H9 (cell line): ENCODE data around the gene SOS1. TPM values are rescaled to one million over a fixed set of nuclear protein-coding genes. Genes with fewer than 3 reads are reported as not detected.
A peak's percentile ranks its signal among the peaks of the same experiment; 100 is the strongest.

ENCODE experiments used
- DNase-seq: peaks from one replicate; pipeline ENCODE4 v3.0.0-alpha.2; 2017
- H2AFZ ChIP-seq: one replicate; pipeline ENCODE4 v1.6.1; 2013; ENCODE audit warnings: mild to moderate bottlenecking, low read length, control low read depth, moderate library complexity
- H2AK5ac ChIP-seq: 2 replicates; pipeline ENCODE4 v1.6.1; 2013; ENCODE audit warnings: low read length, control low read depth, mixed read lengths; ENCODE audit not compliant: insufficient read length
- H2BK120ac ChIP-seq: one replicate; pipeline ENCODE4 v1.6.1; 2013; ENCODE audit warnings: low read depth, mild to moderate bottlenecking, low read length, control low read depth, inconsistent platforms; ENCODE audit not compliant: poor library complexity, severe bottlenecking
- H2BK12ac ChIP-seq: 2 replicates; pipeline ENCODE4 v1.6.1; 2013; ENCODE audit warnings: low read length, control low read depth, mixed read lengths, low read depth; ENCODE audit not compliant: insufficient read length
- H2BK15ac ChIP-seq: 2 replicates; pipeline ENCODE4 v1.6.1; 2013; ENCODE audit warnings: low read depth, low read length, control low read depth
- H2BK20ac ChIP-seq: one replicate; pipeline ENCODE4 v1.6.1; 2013; ENCODE audit warnings: low read depth, mild to moderate bottlenecking, low read length, control low read depth, inconsistent platforms; ENCODE audit not compliant: poor library complexity, severe bottlenecking
- H2BK5ac ChIP-seq: 2 replicates; pipeline ENCODE4 v1.6.1; 2013; ENCODE audit warnings: low read length, control low read depth, mixed read lengths; ENCODE audit not compliant: insufficient read length
- H3K14ac ChIP-seq: 2 replicates; pipeline ENCODE4 v1.6.1; 2013; ENCODE audit warnings: low read length, control low read depth; ENCODE audit not compliant: insufficient read depth
- H3K18ac ChIP-seq: 2 replicates; pipeline ENCODE4 v1.6.1; 2013; ENCODE audit warnings: low read depth, mild to moderate bottlenecking, mixed read lengths, low read length, control low read depth; ENCODE audit not compliant: insufficient read length
- H3K23ac ChIP-seq: 2 replicates; pipeline ENCODE4 v1.6.1; 2013; ENCODE audit warnings: low read length, control low read depth, mixed read lengths, low read depth; ENCODE audit not compliant: insufficient read length
- H3K23me2 ChIP-seq: 2 replicates; pipeline ENCODE4 v1.6.1; 2013; ENCODE audit warnings: low read depth, mild to moderate bottlenecking, mixed read lengths, low read length, control low read depth; ENCODE audit not compliant: insufficient read length, poor library complexity, severe bottlenecking
- H3K27ac ChIP-seq: 2 replicates; pipeline ENCODE4 v1.5.1; 2013; ENCODE audit warnings: low read length, control low read depth, mixed read lengths, low read depth; ENCODE audit not compliant: insufficient read length
- H3K27me3 ChIP-seq: 2 replicates; pipeline ENCODE4 v1.6.1; 2013; ENCODE audit warnings: low read length, control low read depth, inconsistent platforms; ENCODE audit not compliant: insufficient read depth
- H3K4ac ChIP-seq: 2 replicates; pipeline ENCODE4 v1.6.1; 2013; ENCODE audit warnings: low read depth, mild to moderate bottlenecking, control low read depth, inconsistent platforms, low read length, moderate library complexity
- H3K4me1 ChIP-seq: 2 replicates; pipeline ENCODE4 v1.6.1; 2013; ENCODE audit warnings: low read length, control low read depth, inconsistent platforms; ENCODE audit not compliant: insufficient read depth
- H3K4me2 ChIP-seq: 2 replicates; pipeline ENCODE4 v1.6.1; 2013; ENCODE audit warnings: low read length, control low read depth, mixed read lengths; ENCODE audit not compliant: insufficient read length, insufficient read depth
- H3K56ac ChIP-seq: 2 replicates; pipeline ENCODE4 v1.6.1; 2013; ENCODE audit warnings: low read depth, mild to moderate bottlenecking, mixed read lengths, low read length, control low read depth; ENCODE audit not compliant: insufficient read length
- H3K79me1 ChIP-seq: 2 replicates; pipeline ENCODE4 v1.6.1; 2013; ENCODE audit warnings: low read depth, mild to moderate bottlenecking, moderate library complexity, low read length, control low read depth, inconsistent platforms; ENCODE audit not compliant: insufficient read depth, poor library complexity, severe bottlenecking
- H3K79me2 ChIP-seq: 2 replicates; pipeline ENCODE4 v1.6.1; 2013; ENCODE audit warnings: low read length, control low read depth, inconsistent platforms; ENCODE audit not compliant: insufficient read depth
- H3K9ac ChIP-seq: 2 replicates; pipeline ENCODE4 v1.6.1; 2013; ENCODE audit warnings: low read length, control low read depth, mixed read lengths; ENCODE audit not compliant: insufficient read length; ENCODE audit errors: extremely low read depth
- H3K9me3 ChIP-seq: one replicate; pipeline ENCODE4 v1.6.1; 2013; ENCODE audit warnings: low read depth, low read length, inconsistent platforms; ENCODE audit not compliant: control insufficient read depth
- H3T11ph ChIP-seq: one replicate; pipeline ENCODE4 v1.6.1; 2013; ENCODE audit warnings: mild to moderate bottlenecking, low read length, control low read depth, inconsistent platforms
- H4K20me1 ChIP-seq: one replicate; pipeline ENCODE4 v1.6.1; 2013; ENCODE audit not compliant: control insufficient read depth, insufficient read length, insufficient read depth
- H4K5ac ChIP-seq: 2 replicates; pipeline ENCODE4 v1.6.1; 2013; ENCODE audit warnings: low read depth, mild to moderate bottlenecking, mixed read lengths, low read length, control low read depth; ENCODE audit not compliant: insufficient read length
- H4K8ac ChIP-seq: replicated peaks from 2 replicates; pipeline ENCODE4 v1.6.1; 2013; ENCODE audit warnings: low read length, control low read depth, mixed read lengths, low read depth; ENCODE audit not compliant: insufficient read length
- H4K91ac ChIP-seq: 2 replicates; pipeline ENCODE4 v1.6.1; 2013; ENCODE audit warnings: low read depth, mild to moderate bottlenecking, moderate library complexity, mixed read lengths, low read length, control low read depth; ENCODE audit not compliant: insufficient read length
- H3K27ac Mint-ChIP-seq, 3 experiments: 2 replicates in 2 of 3; 3 replicates in 1 of 3; pipeline ENCODE4 v1.8.0; 2020 to 2021; ENCODE audit warnings: mixed read lengths in 3 of 3, mild to moderate bottlenecking in 1 of 3, moderate library complexity in 1 of 3
- H3K27me3 Mint-ChIP-seq: 2 replicates; pipeline ENCODE4 v1.8.0; 2021; ENCODE audit warnings: low read depth, mild to moderate bottlenecking, moderate library complexity, mixed read lengths
- H3K36me3 Mint-ChIP-seq, 3 experiments: 2 replicates in 2 of 3; 3 replicates in 1 of 3; pipeline ENCODE4 v1.8.0; 2020 to 2021; ENCODE audit warnings: low read depth in 3 of 3, mixed read lengths in 3 of 3; ENCODE audit not compliant: insufficient read depth in 1 of 3
- H3K4me1 Mint-ChIP-seq, 2 experiments: 2 replicates each; pipeline ENCODE4 v1.8.0; 2020; ENCODE audit warnings: mixed read lengths in 2 of 2
- H3K4me3 Mint-ChIP-seq, 2 experiments: 2 replicates in 1 of 2; 3 replicates in 1 of 2; pipeline ENCODE4 v1.8.0; 2020 to 2021; ENCODE audit warnings: mild to moderate bottlenecking in 2 of 2, mixed read lengths in 2 of 2, moderate library complexity in 1 of 2
- H3K9me3 Mint-ChIP-seq, 2 experiments: 2 replicates in 1 of 2; 3 replicates in 1 of 2; pipeline ENCODE4 v1.8.0; 2020; ENCODE audit warnings: mild to moderate bottlenecking in 2 of 2, mixed read lengths in 2 of 2, moderate library complexity in 1 of 2
- CTCF ChIP-seq: fragments of 200-600 bp; sonication (generic); conservative IDR thresholded peaks from 3 replicates; pipeline ENCODE4 v1.8.0; 2021; ENCODE audit warnings: antibody characterized with exemption, mild to moderate bottlenecking
- whole genome bisulfite sequencing: extraction: QIAGEN DNeasy Blood & Tissue Kit; methylation state at CpG from one replicate; pipeline ENCODE4 v1.1.7; 2013; ENCODE audit warnings: missing lambda C conversion rate, low lambda C conversion rate, mixed read lengths; ENCODE audit not compliant: insufficient read length; ENCODE audit errors: extremely low coverage; 5-methylcytosine and 5-hydroxymethylcytosine counted together
- total RNA-seq: library from RNA; stranded (reverse); gene quantifications from 2 replicates; pipeline ENCODE4 v1.2.1, GENCODE V29; 2021

The SOS1 gene
- total RNA-seq, 1 experiment from 2014 or later = 35.8 TPM

GRCh38 chr2:39123436-39123999 is 2.7 kb upstream of the SOS1 start:
- H3K23ac ChIP-seq = no peak overlapping the region
- H4K5ac ChIP-seq = peak overlapping the region; percentile 30
- WGBS = no CpG with 5 or more reads among the region's 25 CpGs
- no peaks in the 10 kb centered on the region for H3K4me1 ChIP-seq
- Mint-ChIP-seq H3K27me3 (no peaks in the 10 kb centered on the region), H3K4me3 (peak overlapping the region; percentile 77 to 89), H3K27ac (peak overlapping the region; percentile 99 to 100 (median 99)), H3K9me3 (no peaks in the 10 kb centered on the region), H3K36me3 (no peaks in the 10 kb centered on the region; a peak in 1 of 7 replicates), H3K4me1 (peaks cover 30 to 39% of the 10 kb centered on the region in 2 experiments)
- H2BK120ac ChIP-seq = no peak overlapping the region
- peak overlapping the region; percentile 85; the same call in 1 of the 2 replicates for H3K14ac ChIP-seq
- H4K8ac ChIP-seq = no peak overlapping the region
- peak overlapping the region; percentile 96 for H3K27ac ChIP-seq
- no peak for TF ChIP-seq CTCF
- H2AFZ ChIP-seq = no peak overlapping the region
- peak overlapping the region; percentile 86 for H3K9ac ChIP-seq
- H3K18ac ChIP-seq = peak overlapping the region; percentile 97
- H2BK20ac ChIP-seq = no peak overlapping the region
- H4K20me1 ChIP-seq = no peaks in the 10 kb centered on the region
- H3K27me3 ChIP-seq = no peaks in the 10 kb centered on the region
- H3T11ph ChIP-seq = no peak overlapping the region
- H3K56ac ChIP-seq = peak overlapping the region; percentile 52
- H3K79me2 ChIP-seq = peaks cover 6% of the 10 kb centered on the region
- peak overlapping the region; percentile 28 for H2BK12ac ChIP-seq
- no peak overlapping the region for H2AK5ac ChIP-seq
- no peaks in the 10 kb centered on the region for H3K79me1 ChIP-seq
- no peak overlapping the region; the same call in 1 of the 2 replicates for H3K4ac ChIP-seq
- no peak overlapping the region for H2BK15ac ChIP-seq
- no peak overlapping the region for H2BK5ac ChIP-seq
- H3K9me3 ChIP-seq = no peaks in the 10 kb centered on the region
- no peak for DNase-seq
- peak overlapping the region; percentile 76 for H3K4me2 ChIP-seq
- peaks cover 25% of the 10 kb centered on the region for H3K23me2 ChIP-seq
- H4K91ac ChIP-seq = no peak overlapping the region
